GM13976 (cell line): ENCODE data around the gene ANKRD62.
A peak's percentile ranks its signal among the peaks of the same experiment; 100 is the strongest.

Source experiments
- DNase-seq: peaks from one replicate; pipeline ENCODE4 v3.0.0; 2012; ENCODE audit warnings: low spot score
- CTCF ChIP-seq: IDR thresholded peaks from 2 replicates; pipeline ENCODE4 v1.5.1; 2012; ENCODE audit warnings: borderline replicate concordance, mild to moderate bottlenecking; ENCODE audit not compliant: insufficient read depth; ENCODE audit errors: extremely low read depth, missing control alignments, control extremely low read depth
- in situ Hi-C: fragments of 300-500 bp; cut with MboI; formaldehyde crosslinking; loops from one replicate; pipeline ENCODE4 v1.12.0; 2022; ENCODE audit warnings: low sequenced_read_pairs, mixed read lengths, inconsistent platforms; ENCODE audit not compliant: unreplicated experiment

ANKRD62 gene

DNA sequence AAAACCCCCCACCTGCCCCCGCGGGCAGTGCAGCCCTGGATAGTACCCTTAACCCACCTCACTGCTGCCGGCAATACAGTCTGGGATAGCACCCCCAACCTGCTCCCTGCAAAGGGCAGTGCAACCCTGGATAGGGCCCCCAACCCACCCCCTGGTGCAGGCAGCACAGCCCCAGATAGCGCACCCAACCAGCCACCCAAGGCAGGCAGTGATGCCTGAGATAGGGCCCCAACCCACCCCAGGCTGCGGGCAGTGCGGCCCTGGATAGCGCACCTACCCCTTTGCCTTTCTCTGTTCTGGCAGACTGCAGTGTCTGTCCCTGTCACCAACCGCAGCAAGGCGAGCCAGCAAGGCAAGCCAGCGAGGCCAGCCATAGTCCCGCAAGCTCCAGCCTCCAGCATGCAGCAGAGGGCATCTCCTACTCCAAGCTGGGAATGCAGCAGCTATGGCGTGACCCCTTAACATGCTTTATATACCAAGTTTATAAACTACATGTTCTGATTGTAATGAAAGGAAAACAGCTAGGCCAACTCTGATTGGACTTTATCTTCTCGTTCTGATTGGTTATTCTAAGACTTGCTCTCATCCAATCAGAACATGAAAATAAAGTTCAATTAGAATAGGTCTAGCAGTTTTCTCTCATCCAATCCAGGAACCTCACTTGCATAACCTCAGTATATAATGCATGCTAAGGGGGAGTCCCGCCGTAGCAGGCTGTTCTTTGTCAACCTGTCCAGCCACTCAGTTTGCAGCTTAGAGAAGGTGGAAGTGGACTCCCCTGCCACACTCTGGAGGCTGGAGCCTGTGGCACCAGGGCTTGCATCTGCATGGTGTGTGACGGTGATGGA lies 34.1 kb upstream of the ANKRD62 start:
- no peak for TF ChIP-seq CTCF
- in situ Hi-C loops: no loop called here
- peak; percentile 24 for DNase-seq

- in situ Hi-C loops: no loop called here
These were observed 33.3 kb upstream of the ANKRD62 start for GRCh38 chr18:12060182-12060870.

DNA sequence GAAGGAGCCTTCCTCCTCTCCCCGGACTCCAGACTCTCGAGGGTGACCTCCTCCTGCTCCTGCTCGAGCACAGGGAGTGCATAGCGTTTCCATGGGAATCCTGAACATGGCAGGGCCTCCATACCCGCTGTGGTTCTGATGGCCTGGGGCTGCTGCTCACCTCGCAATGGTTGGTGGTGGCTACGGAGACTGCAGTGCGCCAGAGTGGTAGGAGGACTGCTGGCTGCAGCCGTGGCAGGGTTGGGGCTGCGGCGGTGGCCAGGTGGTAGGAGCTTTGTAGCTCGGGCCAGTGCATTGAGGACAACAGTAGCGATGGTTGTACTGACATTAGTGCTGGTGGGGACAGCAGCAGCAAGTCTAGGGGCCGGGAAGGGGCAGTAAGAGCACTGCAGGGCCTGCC lies 32.0 kb upstream of the ANKRD62 start:
- no peak for TF ChIP-seq CTCF
- in situ Hi-C loops: no loop called here
- DNase-seq: no peak

More at GRCh38 chr18:12060182-12060870, 33.3 kb upstream of the ANKRD62 start:
- no peak for TF ChIP-seq CTCF
- no peak for DNase-seq

GRCh38 chr18:12062974-12063373 lies 30.7 kb upstream of the ANKRD62 start:
- DNase-seq: no peak
- TF ChIP-seq CTCF: no peak
- in situ Hi-C loops: no loop called here

- in situ Hi-C loops: no loop called here
- no peak for TF ChIP-seq CTCF
- DNase-seq: no peak
These were observed 29.4 kb upstream of the ANKRD62 start for GRCh38 chr18:12064086-12064763.

- in situ Hi-C loops: no loop called here
- TF ChIP-seq CTCF: no peak
- DNase-seq: no peak
These were observed 28.2 kb upstream of the ANKRD62 start for GRCh38 chr18:12065397-12065796.
